SK-N-MC (cell line): ENCODE measurements around the gene FXR2.

ENCODE experiments used
- DNase-seq: peaks from one replicate; pipeline ENCODE4 v3.0.0-alpha.2; 2011; ENCODE audit warnings: low read depth, low spot score
- H3K27ac ChIP-seq: fragments of 200-600 bp; sonication (generic); 2 replicates; pipeline ENCODE4 v1.5.1; 2016; ENCODE audit warnings: mixed run types
- H3K36me3 ChIP-seq: fragments of 200-600 bp; sonication (generic); 2 replicates; pipeline ENCODE4 v1.6.1; 2017; ENCODE audit warnings: antibody characterized with exemption, low read length, mixed read lengths; ENCODE audit not compliant: insufficient read depth
- H3K4me3 ChIP-seq: fragments of 200-600 bp; sonication (generic); 2 replicates; pipeline ENCODE4 v1.5.1; 2016
- H3K9ac ChIP-seq: fragments of 200-600 bp; sonication (generic); 2 replicates; pipeline ENCODE4 v1.8.0; 2017; ENCODE audit warnings: mixed run types, mixed read lengths; ENCODE audit not compliant: insufficient read length
- H3K9me3 ChIP-seq: fragments of 200-600 bp; sonication (generic); 2 replicates; pipeline ENCODE4 v1.6.1; 2017; ENCODE audit warnings: low read depth, mild to moderate bottlenecking, antibody characterized with exemption, low read length, moderate library complexity, mixed read lengths
- EZH2 ChIP-seq: fragments of 200-600 bp; sonication (generic); IDR thresholded peaks from one replicate; pipeline ENCODE4 v1.6.1; 2017; ENCODE audit warnings: antibody characterized with exemption
- FOXP2 ChIP-seq: optimal IDR thresholded peaks from 2 replicates; pipeline ENCODE3; 2011; ENCODE audit warnings: mild to moderate bottlenecking, moderate library complexity; ENCODE audit not compliant: insufficient read depth; ENCODE audit errors: extremely low read length, control extremely low read depth
- POLR2AphosphoS5 ChIP-seq: IDR thresholded peaks from 2 replicates; pipeline ENCODE4 v1.6.1; 2012; ENCODE audit warnings: mild to moderate bottlenecking, low read depth, low read length, borderline replicate concordance

Gene FXR2

GRCh38 chr17:7586673-7587419 lies 27.9 kb downstream of the FXR2 start:
- DNase-seq, result no peak
- Histone ChIP-seq H3K9ac (no peak overlapping the region), H3K4me3 (no peak overlapping the region), H3K27ac (peak overlapping the region; percentile 50; the same call in 1 of the 2 replicates), H3K9me3 (no peaks in the 10 kb centered on the region), H3K36me3 (peaks cover 22% of the 10 kb centered on the region)
- TF ChIP-seq EZH2 (no peak), POLR2AphosphoS5 (no peak), FOXP2 (no peak)

GRCh38 chr17:7583253-7584109 lies 31.2 kb downstream of the FXR2 start, which contains the start of gene MPDU1:
Gene MPDU1, plus strand, starts transcription at chr17:7583852. Its CDS starts 11 bp downstream, at chr17:7583863.
- peak within 1 kb of the TSS; percentile 95 for H3K4me3 ChIP-seq
- H3K27ac ChIP-seq, result peak within 1 kb of the TSS; percentile 99
- peaks cover 14% of the 10 kb centered on the region for H3K36me3 ChIP-seq
- TF ChIP-seq FOXP2 (no peak), POLR2AphosphoS5 (peak; percentile 68)
- peak within 1 kb of the TSS; percentile 99 for H3K9ac ChIP-seq
- no peaks in the 10 kb centered on the region for H3K9me3 ChIP-seq
- DNase-seq, result peak; percentile 80

DNA sequence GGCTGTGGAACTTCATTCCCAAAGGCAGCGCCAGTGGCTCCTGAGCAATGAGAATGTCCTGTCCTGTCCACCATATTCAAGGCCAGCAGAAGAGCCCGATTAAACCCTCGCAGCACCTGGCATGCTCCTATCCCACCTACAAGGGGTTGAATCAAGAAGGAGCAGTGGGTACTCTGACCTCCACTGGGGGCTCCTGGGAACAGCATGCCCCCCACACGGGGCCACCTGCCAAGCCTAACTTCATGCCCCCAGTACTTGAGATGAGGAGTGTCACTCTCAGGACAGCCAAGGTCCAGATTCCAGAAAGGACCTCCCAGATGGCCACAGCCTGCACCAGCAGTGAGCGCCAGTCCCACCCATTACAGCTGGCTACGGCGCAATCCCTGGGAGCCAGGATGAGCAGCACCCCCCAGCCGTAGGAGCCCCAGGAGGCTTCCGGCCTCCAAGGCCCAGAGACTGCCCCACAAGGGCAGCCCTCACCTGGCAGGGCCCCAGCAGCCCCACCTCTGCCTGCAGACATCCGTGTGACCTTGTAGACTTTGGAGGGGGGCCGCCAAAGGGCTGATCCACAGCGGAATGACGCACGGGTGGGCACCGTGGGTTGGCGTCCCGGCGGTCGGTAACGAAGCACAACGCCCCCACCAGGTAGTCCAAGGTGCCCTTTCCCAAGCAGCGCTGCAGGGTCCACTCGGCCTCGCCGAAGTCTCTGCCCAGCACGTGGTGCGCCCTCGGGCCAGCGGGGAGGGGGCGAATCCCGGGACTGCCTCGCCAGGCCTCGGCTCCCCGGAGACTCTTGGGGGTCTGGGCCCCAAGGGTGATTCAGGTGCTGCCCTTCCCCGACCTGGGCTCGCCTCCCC lies 32.1 kb downstream of the FXR2 start:
- TF ChIP-seq POLR2AphosphoS5 (no peak), FOXP2 (no peak)
- Histone ChIP-seq H3K36me3 (peaks cover 21% of the 10 kb centered on the region), H3K9ac (peak overlapping the region; percentile 99), H3K9me3 (no peaks in the 10 kb centered on the region), H3K27ac (peak overlapping the region; percentile 99), H3K4me3 (peak overlapping the region; percentile 95)
- DNase-seq, result no peak

DNA sequence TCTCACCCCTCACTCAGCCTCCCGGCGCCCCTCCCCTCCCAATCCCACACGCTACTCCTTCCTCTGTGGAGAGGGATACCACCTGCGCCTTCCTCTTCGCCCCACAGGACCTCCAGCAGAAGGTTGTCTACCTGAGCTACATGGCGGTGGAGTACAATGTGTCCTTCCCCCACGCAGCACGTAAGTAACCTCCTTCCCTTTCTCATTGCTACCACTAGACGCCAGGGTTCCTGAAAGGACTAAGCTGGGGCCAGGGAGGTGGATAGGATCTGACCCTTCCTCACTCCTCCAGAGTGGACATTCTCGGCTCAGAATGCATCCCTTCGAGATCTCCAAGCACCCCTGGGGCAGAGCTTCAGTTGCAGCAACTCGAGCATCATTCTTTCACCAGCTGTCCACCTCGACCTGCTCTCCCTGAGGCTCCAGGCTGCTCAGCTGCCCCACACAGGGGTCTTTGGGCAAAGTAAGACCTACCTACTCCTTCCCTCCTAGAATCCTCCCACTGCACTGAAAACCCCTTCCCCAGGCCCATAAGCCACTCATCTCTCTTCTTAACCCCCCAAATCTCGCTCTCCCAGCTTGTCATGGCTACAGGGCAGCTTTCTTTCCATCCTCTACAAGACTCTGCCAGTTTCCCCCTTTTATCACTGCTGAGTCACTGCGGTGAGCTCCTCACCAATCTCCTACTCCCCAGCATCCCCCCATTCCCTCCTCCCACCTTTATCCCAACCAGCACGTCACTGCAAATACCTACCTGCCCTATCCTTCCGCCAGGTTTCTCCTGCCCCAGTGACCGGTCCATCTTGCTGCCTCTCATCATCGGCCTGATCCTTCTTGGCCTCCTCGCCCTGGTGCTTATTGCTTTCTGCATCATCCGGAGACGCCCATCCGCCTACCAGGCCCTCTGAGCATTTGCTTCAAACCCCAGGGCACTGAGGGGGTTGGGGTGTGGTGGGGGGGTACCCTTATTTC lies 33.8 kb downstream of the FXR2 start:
- H3K36me3 ChIP-seq, result peaks cover 33% of the 10 kb centered on the region
- no peak overlapping the region for H3K9ac ChIP-seq
- no peak overlapping the region for H3K4me3 ChIP-seq
- no peaks in the 10 kb centered on the region for H3K9me3 ChIP-seq
- H3K27ac ChIP-seq, result peak overlapping the region; percentile 68
- no peak for DNase-seq
- no peak for TF ChIP-seq POLR2AphosphoS5
- TF ChIP-seq EZH2, result no peak
- TF ChIP-seq FOXP2, result no peak

GRCh38 chr17:7579834-7580603 lies 34.7 kb downstream of the FXR2 start:
- Histone ChIP-seq H3K27ac (peak overlapping the region; percentile 92), H3K36me3 (peaks cover 42% of the 10 kb centered on the region), H3K9ac (no peak overlapping the region), H3K9me3 (no peaks in the 10 kb centered on the region), H3K4me3 (no peak overlapping the region)
- no peak for DNase-seq
- TF ChIP-seq POLR2AphosphoS5 (no peak), FOXP2 (no peak), EZH2 (no peak)

DNA sequence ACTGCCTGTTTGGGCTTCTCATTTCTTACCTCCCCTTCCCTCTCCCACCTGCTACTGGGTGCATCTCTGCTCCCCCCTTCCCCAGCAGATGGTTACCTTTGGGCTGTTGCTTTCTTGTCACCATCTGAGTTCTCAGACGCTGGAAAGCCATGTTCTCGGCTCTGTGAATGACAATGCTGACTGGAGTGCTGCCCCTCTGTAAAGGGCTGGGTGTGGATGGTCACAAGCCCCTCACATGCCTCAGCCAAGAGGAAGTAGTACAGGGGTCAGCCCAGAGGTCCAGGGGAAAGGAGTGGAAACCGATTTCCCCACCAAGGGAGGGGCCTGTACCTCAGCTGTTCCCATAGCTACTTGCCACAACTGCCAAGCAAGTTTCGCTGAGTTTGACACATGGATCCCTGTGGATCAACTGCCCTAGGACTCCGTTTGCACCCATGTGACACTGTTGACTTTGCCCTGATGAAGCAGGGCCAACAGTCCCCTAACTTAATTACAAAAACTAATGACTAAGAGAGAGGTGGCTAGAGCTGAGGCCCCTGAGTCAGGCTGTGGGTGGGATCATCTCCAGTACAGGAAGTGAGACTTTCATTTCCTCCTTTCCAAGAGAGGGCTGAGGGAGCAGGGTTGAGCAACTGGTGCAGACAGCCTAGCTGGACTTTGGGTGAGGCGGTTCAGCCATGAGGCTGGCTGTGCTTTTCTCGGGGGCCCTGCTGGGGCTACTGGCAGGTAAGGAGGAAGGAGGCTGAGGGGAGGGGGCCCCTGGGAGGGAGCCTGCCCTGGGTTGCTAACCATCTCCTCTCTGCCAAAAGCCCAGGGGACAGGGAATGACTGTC lies 35.5 kb downstream of the FXR2 start, which contains the start of gene CD68:
CD68 (plus strand) TSS at position 638 of the 833 bp plus-strand sequence; CDS start at position 678, 40 bp downstream.
- H3K9me3 ChIP-seq, result no peaks in the 10 kb centered on the region
- H3K27ac ChIP-seq, result peak within 1 kb of the TSS; percentile 92
- H3K9ac ChIP-seq, result no peak within 1 kb of the TSS
- peaks cover 50% of the 10 kb centered on the region for H3K36me3 ChIP-seq
- TF ChIP-seq POLR2AphosphoS5 (peak; percentile 87), EZH2 (no peak), FOXP2 (no peak)
- DNase-seq, result no peak
- H3K4me3 ChIP-seq, result peak within 1 kb of the TSS; percentile 24; the same call in 1 of the 2 replicates
